ENCODE measurements around the gene CFAP43.
"Not testable (repeated sequence)": the region's sequence is repeated elsewhere in the genome, so short reads cannot be mapped to it uniquely, and the experiment has no call there.

Gene CFAP43

DNA sequence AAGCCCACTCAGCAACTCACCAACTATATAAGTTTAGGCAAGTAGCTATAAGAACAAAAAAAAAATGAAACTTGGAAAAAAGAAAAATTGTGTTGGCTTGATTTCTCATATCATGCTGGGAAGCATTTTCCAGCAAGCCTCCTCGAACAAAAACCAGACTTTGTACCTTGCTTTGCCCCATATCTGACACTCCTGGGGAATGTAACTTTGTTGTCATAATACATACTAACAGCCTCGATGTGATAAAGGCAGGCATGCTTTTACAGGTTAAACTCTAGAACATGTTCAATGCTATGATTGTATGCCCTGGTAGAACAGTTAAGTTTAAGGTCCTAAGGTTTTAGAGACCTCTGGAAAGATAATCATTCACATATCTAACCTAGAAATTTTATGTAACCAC, 11.6 kb downstream of the CFAP43 start:
- DNase-seq (ENCODE audit: low read depth, low spot score): no peak

DNA sequence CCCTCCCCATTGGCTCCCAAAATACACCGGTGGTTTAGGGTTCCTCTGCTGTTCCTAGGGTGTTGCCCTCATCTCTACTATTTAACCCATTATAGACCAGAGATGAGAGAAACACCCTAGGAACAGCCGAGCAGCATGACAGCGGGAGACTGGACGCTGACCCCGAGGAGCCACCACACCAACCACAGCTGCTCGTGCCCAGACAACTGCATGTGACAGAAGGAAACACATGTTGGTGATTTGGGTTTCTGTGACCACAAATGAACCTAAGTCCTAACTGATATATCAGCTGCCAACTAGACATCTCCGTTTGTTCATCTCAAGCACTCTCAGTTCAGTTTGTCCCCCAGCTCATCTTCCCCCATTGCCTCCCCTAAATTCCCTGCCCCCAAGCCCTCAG, 13.4 kb downstream of the CFAP43 start:
- DNase-seq (ENCODE audit: low read depth, low spot score): no peak

DNA sequence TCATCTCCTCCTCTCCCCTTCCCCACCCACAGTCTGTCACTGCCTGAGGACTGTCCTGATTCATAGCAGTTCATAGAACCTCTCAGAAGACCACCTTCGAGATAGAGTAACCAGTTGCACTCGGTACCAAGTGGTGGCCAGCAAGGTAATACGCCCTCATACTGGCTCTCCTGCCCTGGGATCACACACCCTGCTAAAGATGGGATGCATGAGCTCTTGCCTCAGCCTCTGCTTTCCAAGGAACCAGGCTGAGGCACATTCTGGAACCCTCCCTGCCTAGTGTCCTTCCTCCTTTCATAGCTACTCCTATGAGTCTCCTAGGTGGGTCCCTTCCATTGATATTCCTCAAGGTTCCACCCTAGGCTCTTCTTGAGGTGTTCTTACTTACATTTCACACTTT, 15.5 kb downstream of the CFAP43 start:
- no peak for DNase-seq (ENCODE audit: low read depth, low spot score)

DNA sequence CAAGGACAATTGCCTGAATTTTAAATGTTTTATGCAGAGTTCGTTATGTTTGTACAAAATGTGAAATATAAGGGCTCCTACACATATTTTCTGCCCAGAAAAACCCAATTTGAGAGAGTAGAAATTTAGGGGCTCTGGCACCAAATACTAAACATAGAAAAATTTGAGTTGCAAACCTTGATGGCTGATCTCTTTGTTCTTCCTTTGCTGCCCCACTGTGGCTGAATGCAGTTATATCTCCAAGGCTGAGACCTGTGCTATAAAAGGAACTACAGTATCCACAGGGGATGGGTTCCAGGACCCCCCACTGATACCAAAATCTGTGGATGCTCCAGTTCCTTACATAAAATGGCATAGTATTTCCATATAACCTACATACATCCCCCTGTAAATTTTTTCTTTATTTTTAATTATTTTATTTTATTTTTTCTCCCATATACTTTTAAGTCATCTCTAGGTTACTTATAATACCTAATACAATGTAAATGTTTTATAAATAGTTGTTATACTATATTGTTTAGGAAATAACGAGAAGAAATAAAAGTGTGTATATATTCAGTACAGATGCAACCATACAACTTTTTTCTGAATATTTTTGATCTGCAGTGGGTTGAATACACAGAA, 22.5 kb downstream of the CFAP43 start:
- no peak for DNase-seq (ENCODE audit: low read depth, low spot score)

DNA sequence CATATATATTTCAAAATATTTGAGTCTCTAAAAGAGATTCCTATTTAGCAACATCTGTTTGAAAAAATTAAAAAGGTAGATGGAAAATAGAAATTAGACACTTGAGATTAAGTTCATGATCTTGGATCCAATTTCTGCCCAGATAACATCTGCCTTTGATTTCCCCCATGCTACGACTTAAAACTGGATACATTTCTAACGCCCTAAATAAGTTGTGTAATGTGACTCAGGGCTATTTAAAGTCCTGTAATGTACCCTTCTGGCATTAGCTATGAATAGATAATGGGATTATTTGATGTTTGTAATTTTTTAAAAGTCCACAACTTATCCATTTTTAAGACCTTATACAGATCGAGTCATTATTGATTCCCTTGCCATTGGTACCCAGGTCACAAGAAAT, 23.4 kb downstream of the CFAP43 start:
- no peak for DNase-seq (ENCODE audit: low read depth, low spot score)

DNA sequence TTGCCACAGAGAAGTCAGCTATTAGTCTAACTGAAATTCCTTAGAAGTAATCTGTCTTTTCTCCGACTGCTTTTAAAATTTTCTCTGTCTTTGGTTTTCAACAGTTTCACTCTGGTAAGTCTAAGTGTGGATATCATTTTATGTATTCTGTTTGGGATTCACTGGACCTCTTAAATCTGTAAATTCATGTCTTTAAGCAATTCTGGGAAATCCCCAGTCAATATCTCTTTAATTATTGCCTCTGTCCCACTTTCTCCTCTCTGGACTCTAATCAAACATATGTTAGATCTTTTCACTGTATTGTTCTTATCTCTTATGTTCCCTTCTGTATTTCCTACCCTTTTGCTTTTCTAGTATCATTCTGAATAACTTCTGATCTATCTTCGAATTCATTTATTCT, 29.9 kb downstream of the CFAP43 start:
- DNase-seq (ENCODE audit: low read depth, low spot score): no peak

DNA sequence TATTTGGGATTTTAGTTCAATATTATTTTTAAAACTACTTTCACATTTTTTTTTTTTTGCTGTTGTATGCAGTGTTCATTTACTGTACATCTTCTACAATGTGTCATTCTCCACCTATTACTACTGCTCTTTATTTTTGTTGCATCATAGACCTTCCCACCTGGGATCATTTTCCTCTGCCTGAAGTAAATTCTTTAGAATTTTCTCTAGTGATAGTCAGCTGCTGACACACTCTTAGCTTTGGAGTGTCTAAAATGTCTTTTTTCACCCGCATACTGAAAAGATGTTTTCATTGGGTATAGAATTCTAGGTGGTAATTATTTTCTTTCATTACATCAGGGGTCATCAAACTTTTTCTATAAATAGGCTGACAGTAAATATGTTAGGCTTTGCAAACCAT, 30.5 kb downstream of the CFAP43 start:
- no peak for DNase-seq (ENCODE audit: low read depth, low spot score)

DNA sequence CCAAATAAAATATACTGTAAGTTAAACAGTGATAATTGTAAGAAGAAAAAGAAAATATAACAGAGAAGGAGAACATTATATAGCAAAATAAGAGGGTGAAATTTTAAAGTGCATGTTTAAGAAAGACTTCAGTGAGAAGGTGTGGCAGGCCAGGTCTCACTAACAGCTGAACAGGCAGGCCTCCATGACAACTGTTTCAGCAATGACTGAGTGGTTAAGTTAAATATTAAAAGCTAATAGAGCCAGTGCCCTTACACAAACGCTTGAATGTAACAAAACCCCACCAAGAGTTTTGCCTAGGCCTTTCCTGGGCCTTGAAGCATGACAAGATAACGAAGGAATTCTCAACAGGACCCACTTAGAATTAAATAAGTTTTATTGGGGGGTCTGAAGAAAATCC, 32.6 kb downstream of the CFAP43 start:
- DNase-seq (ENCODE audit: low read depth, low spot score): no peak

DNA sequence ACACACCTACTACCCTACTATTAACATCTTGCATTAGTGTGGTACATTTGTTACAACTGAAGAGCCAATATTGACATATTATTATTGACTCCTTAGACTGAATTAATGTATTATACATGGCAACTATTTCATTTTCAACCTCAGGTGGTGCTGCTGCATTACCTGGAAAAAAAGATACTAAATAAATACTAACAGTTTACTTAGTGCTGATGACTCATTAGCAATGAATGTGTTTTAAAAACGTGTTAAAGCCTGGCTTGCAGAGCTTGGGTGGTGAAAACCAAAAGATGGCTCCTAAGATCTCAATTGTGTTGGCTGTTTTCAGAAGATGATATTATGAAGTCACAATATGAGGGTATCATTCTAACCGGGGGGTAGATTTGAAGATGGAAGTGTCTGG, 34.8 kb downstream of the CFAP43 start:
- no peak for DNase-seq (ENCODE audit: low read depth, low spot score)

DNA sequence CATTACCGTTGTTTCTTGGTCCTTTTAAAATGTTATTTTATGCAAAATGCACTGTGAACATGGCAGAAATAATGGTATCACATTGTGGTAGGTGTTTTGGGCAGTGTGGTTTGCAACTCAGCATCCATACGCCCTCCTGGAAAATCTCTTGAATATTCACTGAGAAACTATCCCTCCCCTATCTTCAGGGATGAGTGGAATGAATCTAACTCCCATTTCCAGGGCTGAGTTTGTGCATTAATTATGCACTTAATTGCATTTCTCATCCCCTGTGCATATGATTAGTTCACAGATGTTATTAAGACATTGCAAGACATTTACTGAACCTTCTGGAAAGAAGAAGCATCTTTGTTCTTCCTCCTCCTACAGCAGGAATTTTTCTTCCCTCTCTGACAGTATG, 36.5 kb downstream of the CFAP43 start:
- DNase-seq (ENCODE audit: low read depth, low spot score): no peak

DNA sequence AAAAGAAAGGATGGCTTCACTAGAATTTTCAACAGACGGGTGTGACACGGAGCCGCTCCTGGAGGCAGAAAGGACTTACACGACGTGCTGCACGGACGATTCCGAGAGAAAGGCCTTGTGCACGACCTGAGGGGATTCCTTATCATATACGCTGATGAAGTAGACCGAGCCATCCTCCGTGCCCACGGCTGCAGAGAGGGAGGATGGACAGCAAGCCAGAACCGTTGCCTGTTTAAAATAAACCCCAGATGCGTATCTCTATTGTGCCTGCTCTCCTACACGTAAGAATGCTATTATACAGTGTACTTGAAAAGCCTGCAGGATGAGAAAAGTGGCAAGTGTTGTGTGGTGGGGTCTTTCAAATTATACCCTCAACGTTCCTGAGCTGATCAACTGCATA, 38.4 kb downstream of the CFAP43 start:
- no peak for DNase-seq (ENCODE audit: low read depth, low spot score)

DNA sequence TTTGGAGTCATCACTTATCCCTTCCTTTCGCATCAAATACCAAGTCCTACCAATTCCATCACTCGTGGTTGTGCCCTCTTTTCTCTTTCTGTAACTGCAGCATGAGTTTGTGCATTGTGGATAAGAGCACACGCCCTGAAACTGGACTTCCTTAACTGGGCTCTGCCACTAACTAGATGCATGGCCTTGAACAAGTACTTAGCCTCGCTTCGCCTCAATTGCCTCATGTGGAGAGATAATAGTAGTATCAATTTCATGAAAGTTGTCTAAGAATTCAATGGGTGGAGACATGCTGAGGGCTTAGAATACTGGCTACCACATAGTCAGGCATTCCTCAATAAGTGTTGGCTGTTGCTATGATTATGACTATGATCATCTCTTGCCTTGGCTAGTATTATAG, 41.5 kb downstream of the CFAP43 start:
- DNase-seq (ENCODE audit: low read depth, low spot score): no peak

DNA sequence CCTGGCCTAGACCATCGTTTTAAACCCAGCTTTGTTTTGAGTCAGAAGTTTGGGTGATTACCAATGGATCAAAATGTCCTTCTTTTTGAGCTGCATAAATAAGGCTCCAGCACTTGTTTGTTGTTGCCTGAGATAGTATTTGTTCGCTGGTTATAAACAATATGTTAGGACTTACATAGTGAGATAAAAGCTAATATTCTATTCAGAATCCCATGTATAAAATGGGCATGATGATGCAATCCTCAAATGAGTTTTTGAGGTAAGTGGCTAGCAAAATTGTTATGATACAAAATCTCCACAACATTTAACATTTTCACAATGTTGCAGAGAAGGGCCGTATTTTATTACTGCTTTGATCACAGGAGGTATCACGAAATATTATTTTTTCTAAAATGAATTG, 48.5 kb downstream of the CFAP43 start:
- no peak for DNase-seq (ENCODE audit: low read depth, low spot score)

DNA sequence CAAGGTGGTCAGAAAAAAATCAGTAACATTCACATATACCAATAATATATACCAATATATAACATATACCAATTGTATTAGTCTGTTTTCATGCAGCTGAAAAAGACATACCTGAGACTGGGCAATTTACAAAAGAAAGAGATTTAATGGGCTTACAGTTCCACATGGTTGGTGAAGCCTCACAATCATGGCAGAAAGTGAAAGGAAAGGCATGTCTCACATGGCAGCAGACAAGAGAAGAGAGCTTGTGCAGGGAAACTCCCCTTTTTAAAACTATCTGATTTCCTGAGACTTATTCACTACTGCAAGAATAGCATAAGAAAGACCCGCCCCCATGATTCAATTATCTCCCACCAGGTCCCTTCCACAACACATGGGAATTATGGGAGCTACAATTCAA, 58.0 kb downstream of the CFAP43 start:
- DNase-seq (ENCODE audit: low read depth, low spot score): not testable (repeated sequence)

DNA sequence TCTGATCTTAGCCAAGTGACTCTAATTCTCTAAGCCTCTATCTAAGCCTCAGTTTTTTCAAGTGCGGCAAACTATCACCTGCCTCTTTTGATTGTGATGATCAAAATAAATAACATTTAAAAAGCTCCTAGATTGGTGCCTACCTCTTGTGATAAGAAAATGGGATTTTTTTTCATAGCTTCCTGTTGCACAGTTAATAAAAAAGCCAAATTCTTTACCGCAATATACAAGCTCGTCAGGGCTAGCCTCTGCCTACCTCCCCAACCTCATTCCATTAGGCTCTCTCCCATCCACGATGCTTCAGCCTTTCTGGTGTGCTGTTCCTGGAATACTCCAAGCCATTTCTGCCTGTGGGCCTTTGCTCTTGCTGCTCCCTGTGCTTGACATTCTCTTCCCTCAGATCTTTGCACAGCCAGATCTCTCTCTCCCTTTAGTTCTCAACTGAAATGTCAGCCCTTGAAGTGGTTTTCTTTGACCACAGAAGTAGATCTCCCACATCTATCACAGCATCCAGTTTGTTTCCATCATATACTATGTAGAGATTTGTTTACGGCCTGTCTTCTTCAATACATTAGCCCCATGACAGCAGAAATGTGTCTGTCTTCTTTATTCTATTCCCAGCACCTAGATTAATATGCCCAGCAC, 61.4 kb downstream of the CFAP43 start:
- DNase-seq (ENCODE audit: low read depth, low spot score): no peak

DNA sequence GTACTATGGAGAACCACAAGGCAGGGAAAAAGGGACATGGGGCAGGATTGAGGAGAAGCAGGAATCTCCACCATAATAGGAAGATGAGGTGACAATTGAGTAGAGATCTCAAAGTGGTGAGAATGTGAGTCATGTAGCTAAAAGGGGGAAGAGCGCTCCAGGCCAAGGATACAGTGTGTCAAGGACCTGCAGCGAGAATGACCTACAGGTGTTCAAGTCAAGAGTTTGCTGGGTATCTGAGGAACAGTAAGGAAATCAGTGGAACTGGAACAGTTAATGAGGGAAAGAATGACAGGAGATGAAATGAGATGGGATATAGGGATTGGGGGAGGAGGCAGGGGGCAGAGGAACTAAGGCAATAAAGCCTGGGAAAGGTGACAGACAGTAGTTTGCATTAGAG, 76.6 kb downstream of the CFAP43 start:
- DNase-seq (ENCODE audit: low read depth, low spot score): no peak

DNA sequence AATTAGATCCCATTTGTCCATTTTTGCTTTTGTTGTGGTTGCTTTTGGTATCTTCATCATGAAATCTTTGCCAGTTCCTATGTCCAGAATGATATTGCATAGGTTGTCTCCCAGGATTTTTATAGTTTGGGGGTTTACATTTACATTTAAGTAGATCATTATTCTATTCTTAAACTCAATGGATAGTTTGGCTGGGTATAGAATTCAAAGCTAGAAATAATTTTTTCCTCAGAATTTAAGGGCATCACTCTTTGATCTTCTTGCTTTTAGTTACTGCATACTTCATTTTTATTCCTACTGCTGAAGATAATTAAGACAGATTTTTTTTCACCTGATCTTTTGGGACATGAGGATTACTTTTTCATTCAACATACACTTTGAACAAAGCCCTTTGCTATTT, 80.4 kb downstream of the CFAP43 start:
- DNase-seq (ENCODE audit: low read depth, low spot score): no peak

DNA sequence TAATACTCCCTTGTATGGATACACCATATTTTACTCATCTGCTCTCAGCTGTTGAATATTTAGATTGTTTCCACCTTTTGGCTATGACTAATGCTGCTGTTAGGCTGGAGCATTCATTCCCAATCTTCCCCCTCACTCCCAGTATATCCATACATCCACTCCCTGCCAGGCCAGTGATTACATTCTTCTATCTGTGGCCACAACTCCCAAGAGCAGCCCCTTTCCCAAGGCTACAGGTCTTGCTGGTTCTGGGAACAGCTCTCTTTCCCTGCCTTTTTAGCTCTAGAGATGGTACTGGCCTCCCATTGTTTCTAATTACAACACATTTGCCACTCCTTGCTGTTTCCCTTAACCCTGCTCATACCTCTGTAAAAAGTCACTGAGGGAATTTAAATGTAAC, 82.0 kb downstream of the CFAP43 start:
- DNase-seq (ENCODE audit: low read depth, low spot score): no peak

DNA sequence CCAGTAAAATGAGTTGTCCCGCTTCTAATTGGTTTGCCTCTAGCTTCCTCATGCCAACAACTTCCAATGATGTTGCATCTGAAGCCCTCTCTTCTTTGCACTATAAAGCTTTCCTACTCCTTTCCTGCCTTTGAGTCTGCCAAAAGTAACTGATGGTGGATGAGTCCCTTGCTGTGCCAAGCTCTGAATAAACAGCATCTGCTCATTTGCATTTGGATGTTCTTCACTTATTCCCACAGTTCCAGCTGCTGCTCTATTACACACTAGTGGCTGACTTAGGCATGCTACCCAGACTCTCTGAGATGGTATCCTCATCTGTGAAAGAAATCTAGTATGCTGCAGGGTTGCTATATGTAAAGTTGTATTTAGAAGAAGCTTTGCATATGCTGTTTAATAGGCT, 85.3 kb downstream of the CFAP43 start:
- DNase-seq (ENCODE audit: low read depth, low spot score): no peak

DNA sequence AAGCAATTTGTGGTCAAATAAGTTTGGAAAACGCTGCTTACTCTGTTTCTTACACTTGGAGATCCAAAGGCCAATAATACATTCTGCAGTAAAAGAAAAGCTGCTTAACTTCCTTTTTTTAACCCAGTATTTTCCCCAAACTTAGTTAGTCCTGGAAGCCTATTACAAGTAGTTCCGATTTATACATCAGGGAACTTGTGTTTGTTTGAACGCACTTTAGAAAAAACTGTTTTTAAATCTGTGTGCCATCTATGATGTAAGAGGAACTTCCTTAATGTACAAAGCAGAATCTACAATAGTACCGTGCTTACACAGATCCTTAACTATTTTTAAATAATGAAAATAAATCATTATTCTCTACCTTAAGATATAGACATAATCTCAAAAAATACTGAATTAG, 87.2 kb downstream of the CFAP43 start:
- no peak for DNase-seq (ENCODE audit: low read depth, low spot score)

DNA sequence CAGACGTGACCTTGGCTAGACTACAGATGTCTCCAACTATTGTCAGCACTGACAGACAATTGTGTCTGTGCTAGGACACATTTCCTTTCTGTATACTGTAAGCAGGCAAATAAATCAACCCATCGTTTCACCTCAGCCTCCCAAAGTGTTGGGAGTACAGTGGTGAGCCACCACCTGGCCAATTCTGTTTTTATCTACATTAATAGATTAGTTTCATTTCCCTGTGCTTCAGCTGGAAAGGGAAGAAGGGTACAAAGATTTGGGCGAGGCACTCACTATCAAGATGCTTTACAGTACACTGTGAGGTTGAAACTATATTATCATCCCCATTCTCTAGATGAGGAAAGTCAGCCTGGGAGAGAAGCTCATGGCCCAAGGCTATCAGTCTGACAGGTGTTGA, 88.3 kb downstream of the CFAP43 start:
- no peak for DNase-seq (ENCODE audit: low read depth, low spot score)

DNA sequence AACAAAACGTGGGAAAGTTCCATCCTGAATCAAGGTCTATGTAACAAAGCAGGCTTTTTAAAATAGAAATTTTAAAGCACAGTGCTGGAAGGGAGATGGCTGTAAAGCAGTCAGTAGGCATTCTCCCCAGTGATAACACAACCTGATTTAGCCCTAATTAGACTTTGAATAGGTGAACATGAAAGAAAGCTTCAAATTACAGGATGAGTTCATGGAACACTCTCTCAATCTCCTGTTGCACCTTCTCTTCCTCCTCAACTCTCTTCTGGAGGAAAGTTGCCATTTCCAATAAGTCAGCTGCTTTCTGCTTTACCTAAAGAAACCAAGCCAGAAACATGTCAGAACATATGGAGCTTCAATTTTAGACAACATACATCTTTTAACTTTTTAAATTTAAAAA, 90.1 kb downstream of the CFAP43 start:
- no peak for DNase-seq (ENCODE audit: low read depth, low spot score)

DNA sequence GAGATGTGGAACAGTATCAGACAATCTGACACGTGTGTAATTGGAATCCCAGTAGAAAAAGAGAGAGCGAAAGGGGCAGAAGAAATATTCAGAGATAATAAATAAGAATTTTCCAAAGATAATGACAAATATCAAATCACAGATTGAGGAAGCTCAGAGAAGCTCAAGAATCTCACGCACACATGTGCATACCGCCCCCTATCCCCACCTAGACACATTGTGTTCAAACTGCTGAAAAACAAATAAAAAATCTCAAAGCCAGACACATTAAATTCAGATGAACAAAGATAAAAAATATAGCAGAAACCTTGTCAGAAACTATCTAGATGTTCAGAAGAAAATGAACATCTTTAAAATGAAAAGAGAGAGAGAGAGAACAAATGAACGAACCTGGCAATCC, 92.9 kb downstream of the CFAP43 start:
- DNase-seq (ENCODE audit: low read depth, low spot score): no peak

DNA sequence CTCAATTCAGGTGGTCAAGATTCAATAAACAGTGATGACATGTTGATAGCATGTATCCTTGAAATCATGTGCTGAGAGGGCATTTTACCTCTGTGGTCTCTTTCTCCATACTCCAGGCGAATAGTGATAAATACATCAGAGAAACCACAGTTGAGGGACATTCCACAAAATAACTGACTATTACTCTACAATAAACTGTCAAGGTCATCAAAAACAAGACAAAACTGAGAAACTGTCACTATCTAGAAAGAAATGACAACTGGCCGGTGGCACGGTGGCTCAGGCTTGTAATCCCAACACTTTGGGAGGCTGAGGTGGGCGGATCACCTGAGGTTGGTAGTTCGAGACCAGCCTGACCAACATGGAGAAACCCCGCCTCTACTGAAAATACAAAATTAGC, 94.0 kb downstream of the CFAP43 start:
- DNase-seq (ENCODE audit: low read depth, low spot score): no peak
